Brain microvascular endothelial cell (primary cell): ENCODE results near the gene MACROD1.

Source experiments
- DNase-seq: peaks from one replicate; pipeline ENCODE4 v3.0.0-alpha.2; 2020
- H3K27ac ChIP-seq: fragments of 250-450 bp; sonication (Bioruptor Pico); 2 replicates; pipeline ENCODE4 v1.5.1; 2020; ENCODE audit warnings: mild to moderate bottlenecking, moderate library complexity
- H3K27me3 ChIP-seq: fragments of 250-450 bp; sonication (Bioruptor Pico); replicated peaks from 2 replicates; pipeline ENCODE4 v1.5.1; 2020; ENCODE audit warnings: mild to moderate bottlenecking
- H3K36me3 ChIP-seq: fragments of 250-450 bp; sonication (Bioruptor Pico); replicated peaks from 2 replicates; pipeline ENCODE4 v1.5.1; 2020; ENCODE audit warnings: mild to moderate bottlenecking
- H3K4me3 ChIP-seq: 2 replicates; pipeline ENCODE4 v1.5.1; 2011; ENCODE audit warnings: low read depth, mild to moderate bottlenecking, control low read depth, low read length, moderate library complexity
- CTCF ChIP-seq: IDR thresholded peaks from 2 replicates; pipeline ENCODE4 v1.5.1; 2011; ENCODE audit warnings: low read depth, mild to moderate bottlenecking, moderate library complexity, low read length, control low read depth, inconsistent platforms; ENCODE audit errors: missing control alignments
- in situ Hi-C: cut with HindIII; loops from 2 replicates; pipeline ENCODE4 v1.10.0; 2017; ENCODE audit warnings: low sequenced_read_pairs, low pct_ligation_motif_present

The MACROD1 gene

GRCh38 chr11:63961608-63962412 is 204.1 kb downstream of the MACROD1 start:
- H3K27ac ChIP-seq, result no peak overlapping the region
- in situ Hi-C loops, result no loop called here
- DNase-seq, result peak; percentile 35

GRCh38 chr11:63958008-63958407 is 207.9 kb downstream of the MACROD1 start:
- H3K4me3 ChIP-seq, result no peak overlapping the region
- no peak for DNase-seq
- no peak overlapping the region for H3K27ac ChIP-seq
- in situ Hi-C loops, result no loop called here
- no peaks in the 10 kb centered on the region for H3K27me3 ChIP-seq
- peaks cover 25% of the 10 kb centered on the region for H3K36me3 ChIP-seq
- TF ChIP-seq CTCF, result no peak

More at GRCh38 chr11:63961608-63962412, 204.1 kb downstream of the MACROD1 start:
- TF ChIP-seq CTCF, result no peak
- Histone ChIP-seq H3K4me3 (no peak overlapping the region), H3K27me3 (no peaks in the 10 kb centered on the region), H3K36me3 (no peaks in the 10 kb centered on the region)

DNA sequence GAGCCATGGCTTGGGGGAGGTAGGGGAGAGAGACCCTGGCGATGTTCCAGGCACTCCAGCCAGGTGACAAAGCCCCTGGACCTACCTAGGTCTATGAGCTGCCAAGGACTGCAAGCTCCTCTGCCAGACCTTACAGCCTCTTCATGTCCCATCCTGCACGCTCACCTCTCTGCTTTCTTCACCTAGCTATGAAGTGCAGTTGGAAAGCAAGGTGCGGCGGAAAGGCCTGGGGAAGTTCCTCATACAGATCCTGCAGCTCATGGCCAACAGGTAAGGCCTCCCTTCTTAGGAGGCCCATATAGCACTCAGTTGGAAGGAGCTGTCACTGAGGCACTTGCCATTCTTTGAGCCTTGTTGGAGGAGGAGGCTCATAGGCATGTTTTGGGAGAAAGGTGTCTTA is 213.3 kb downstream of the MACROD1 start:
- no peak for DNase-seq
- H3K4me3 ChIP-seq, result no peak overlapping the region
- in situ Hi-C loops, result no loop called here
- TF ChIP-seq CTCF, result no peak
- no peaks in the 10 kb centered on the region for H3K27me3 ChIP-seq
- no peak overlapping the region for H3K27ac ChIP-seq
- peaks cover 38% of the 10 kb centered on the region for H3K36me3 ChIP-seq

DNA sequence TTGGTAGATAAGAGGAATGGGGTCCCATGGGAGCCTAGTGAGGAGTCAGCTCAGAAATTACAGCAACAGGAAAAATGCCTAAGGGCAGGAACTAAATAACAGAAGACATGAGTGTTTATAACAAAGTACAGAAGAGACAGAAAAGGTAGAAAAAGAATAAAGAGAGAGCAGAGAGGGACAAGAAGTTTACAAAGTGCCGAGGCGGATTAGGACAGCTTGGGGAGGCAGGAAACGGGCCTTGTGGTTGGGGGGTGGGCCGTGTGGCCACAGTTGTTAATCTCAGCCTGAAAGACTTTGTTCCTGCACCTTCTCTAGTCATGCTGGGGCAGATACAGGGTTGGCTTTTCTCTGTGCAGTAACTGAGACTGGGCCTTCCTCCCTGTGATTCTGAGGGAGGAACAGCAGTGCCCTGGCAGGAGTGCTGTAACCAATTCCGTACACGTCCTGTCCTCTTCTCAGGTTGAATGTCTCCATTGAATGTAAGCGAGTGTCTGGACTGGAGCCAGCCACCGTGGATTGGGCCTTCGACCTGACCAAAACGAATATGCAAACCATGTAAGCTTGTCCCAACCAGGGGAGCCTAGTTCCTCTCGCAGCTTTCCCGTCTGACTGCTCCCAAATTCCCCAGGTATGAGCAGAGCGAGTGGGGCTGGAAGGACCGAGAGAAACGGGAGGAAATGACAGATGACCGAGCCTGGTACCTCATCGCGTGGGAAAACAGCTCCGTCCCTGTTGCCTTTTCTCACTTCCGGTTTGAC is 214.0 kb downstream of the MACROD1 start:
- DNase-seq, result peak; percentile 9
- H3K36me3 ChIP-seq, result peaks cover 41% of the 10 kb centered on the region
- in situ Hi-C loops, result no loop called here
- no peaks in the 10 kb centered on the region for H3K27me3 ChIP-seq
- H3K4me3 ChIP-seq, result no peak overlapping the region
- no peak overlapping the region for H3K27ac ChIP-seq
- no peak for TF ChIP-seq CTCF
